HG02943 (cell line): Measurements from ENCODE around the gene CRYAB.

Experiments used
- ATAC-seq: cut with Tn5 transposase; IDR thresholded peaks from one replicate; pipeline ENCODE4 v1.9.1; 2021; ENCODE audit warnings: mild to moderate bottlenecking, low read depth, moderate library complexity; ENCODE audit not compliant: unreplicated experiment

CRYAB gene

GRCh38 chr11:111911563-111912401 lies at the start of gene CRYAB:
Gene CRYAB, minus strand, starts transcription at chr11:111911770. Its CDS starts 46 bp downstream, at chr11:111911724.
- ATAC-seq: no peak

GRCh38 chr11:111960916-111961315 lies 49.3 kb upstream of the CRYAB start:
- ATAC-seq: no peak

- ATAC-seq: no peak
Measured at GRCh38 chr11:111957663-111958444, 46.3 kb upstream of the CRYAB start.

GRCh38 chr11:111954154-111954553 lies 42.6 kb upstream of the CRYAB start:
- no peak for ATAC-seq

- no peak for ATAC-seq
Measured at GRCh38 chr11:111951565-111951964, 40.0 kb upstream of the CRYAB start.

GRCh38 chr11:111949519-111950426 lies 38.2 kb upstream of the CRYAB start:
- no peak for ATAC-seq

GRCh38 chr11:111947143-111947542 lies 35.6 kb upstream of the CRYAB start:
- no peak for ATAC-seq

- no peak for ATAC-seq
Measured at GRCh38 chr11:111946499-111946898, 34.9 kb upstream of the CRYAB start.

- no peak for ATAC-seq
Measured at GRCh38 chr11:111945198-111945597, 33.6 kb upstream of the CRYAB start.

GRCh38 chr11:111944651-111945051 lies 33.1 kb upstream of the CRYAB start:
- no peak for ATAC-seq

GRCh38 chr11:111944139-111944538 lies 32.6 kb upstream of the CRYAB start:
- ATAC-seq: no peak

GRCh38 chr11:111942829-111943228 lies 31.3 kb upstream of the CRYAB start:
- ATAC-seq: no peak

- ATAC-seq: no peak
Measured at GRCh38 chr11:111941963-111942362, 30.4 kb upstream of the CRYAB start.

- no peak for ATAC-seq
Measured at GRCh38 chr11:111939836-111940604, 28.4 kb upstream of the CRYAB start.

- peak; percentile 49 for ATAC-seq
Measured at GRCh38 chr11:111938687-111939160, 27.2 kb upstream of the CRYAB start.

GRCh38 chr11:111937844-111938243 lies 26.3 kb upstream of the CRYAB start:
- ATAC-seq: no peak

GRCh38 chr11:111937461-111937769 lies 25.8 kb upstream of the CRYAB start:
- ATAC-seq: no peak

GRCh38 chr11:111936040-111936540 lies 24.5 kb upstream of the CRYAB start:
- ATAC-seq: no peak

GRCh38 chr11:111935317-111936039 lies 23.9 kb upstream of the CRYAB start:
- no peak for ATAC-seq
